ENCODE data around the gene COL2A1.

COL2A1 gene

DNA sequence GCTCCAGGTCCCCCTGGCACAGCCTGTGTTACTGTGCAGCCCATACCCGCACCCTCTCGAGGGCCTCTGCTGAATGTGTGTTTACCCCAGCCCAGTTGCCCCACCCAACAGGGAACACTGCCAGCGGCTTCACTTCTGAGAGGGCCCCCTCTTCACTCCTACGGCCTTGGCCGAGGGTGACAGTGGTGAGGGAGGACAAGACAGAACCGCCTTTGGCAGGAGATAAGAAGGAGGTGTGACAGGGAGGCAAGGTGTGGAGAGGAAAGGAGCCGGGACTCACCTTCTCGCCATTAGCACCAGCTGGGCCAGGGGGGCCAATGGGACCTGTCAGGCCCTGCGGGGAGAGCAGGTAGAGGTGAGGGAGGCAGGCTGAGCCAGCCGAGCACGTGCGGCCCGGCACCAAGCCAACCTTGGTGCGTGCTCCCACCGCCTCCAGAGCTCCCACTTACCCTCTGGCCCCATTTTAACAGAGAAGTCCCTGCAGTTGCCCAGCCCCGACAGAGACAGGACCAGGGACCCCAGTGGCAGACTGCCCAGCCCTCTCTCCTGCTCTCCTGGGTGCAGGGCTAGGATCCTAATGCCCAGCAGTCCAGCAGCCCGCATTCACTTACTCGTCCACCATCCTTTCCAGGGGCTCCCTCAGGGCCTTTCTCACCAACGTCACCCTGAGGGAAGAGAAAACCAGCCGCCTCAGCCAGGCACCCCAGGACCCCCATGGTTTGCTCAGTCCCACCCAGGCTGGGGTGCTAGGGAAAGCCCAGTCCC is 22.6 kb downstream of the COL2A1 start:
- Histone ChIP-seq H3K27ac (ENCODE audit: low read length) (no peak overlapping the region), H3K36me3 (ENCODE audit: control insufficient read depth in 2 of 2, insufficient read depth in 2 of 2, low read length in 2 of 2) (no peaks in the 10 kb centered on the region), H3K9ac (ENCODE audit: low read length in 2 of 2) (no peak overlapping the region), H3K4me3 (ENCODE audit: low read length in 2 of 2) (no peak overlapping the region), H3K27me3 (ENCODE audit: control insufficient read depth in 1 of 2, insufficient read depth in 2 of 2, low read length in 2 of 2) (peaks cover 0 to 2% of the 10 kb centered on the region in 2 donors), H3K9me3 (ENCODE audit: control insufficient read depth in 2 of 2, low read length in 2 of 2) (no peaks in the 10 kb centered on the region), H3K4me1 (ENCODE audit: control insufficient read depth, insufficient read depth, low read length) (no peaks in the 10 kb centered on the region)

DNA sequence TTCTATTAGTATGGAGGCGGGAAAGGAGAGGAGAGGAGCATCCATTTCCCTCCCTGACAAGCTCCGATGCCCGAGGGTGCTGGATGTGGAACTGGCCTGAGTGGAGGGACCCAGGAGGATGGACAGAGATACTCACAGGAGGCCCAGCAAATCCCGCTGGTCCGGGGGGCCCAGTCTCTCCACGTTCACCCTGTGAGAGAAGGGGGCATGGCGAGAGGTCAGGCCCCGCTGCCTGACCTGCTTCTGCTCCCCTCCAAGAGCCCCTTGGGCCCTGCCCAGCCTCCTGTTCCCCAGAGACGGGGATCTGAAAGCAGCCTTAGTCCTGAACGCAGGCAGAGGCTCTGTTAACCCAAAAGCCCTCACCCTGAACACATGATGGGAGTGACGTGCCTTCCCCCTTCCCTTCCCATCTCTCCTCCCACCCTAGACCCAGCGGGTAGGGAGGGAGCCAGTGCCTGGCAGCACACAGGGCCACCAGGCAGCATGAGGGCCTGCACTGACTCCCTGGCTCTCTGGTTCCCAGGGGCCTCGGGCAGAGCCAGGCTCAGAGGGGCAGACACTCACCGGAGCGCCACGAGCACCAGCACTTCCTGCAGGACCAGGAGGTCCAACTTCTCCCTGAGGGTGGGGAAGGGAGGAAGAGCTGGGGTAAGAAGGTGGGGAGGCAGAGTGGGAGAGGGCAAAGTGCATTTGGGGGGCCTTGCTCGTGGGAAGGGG is 23.3 kb downstream of the COL2A1 start:
- Histone ChIP-seq H3K27ac (ENCODE audit: low read length) (no peak overlapping the region), H3K27me3 (ENCODE audit: control insufficient read depth in 1 of 2, insufficient read depth in 2 of 2, low read length in 2 of 2) (peaks cover 0 to 2% of the 10 kb centered on the region in 2 donors), H3K9me3 (ENCODE audit: control insufficient read depth in 2 of 2, low read length in 2 of 2) (no peaks in the 10 kb centered on the region), H3K36me3 (ENCODE audit: control insufficient read depth in 2 of 2, insufficient read depth in 2 of 2, low read length in 2 of 2) (no peaks in the 10 kb centered on the region), H3K4me3 (ENCODE audit: low read length in 2 of 2) (no peak overlapping the region), H3K9ac (ENCODE audit: low read length in 2 of 2) (no peak overlapping the region), H3K4me1 (ENCODE audit: control insufficient read depth, insufficient read depth, low read length) (no peaks in the 10 kb centered on the region)

DNA sequence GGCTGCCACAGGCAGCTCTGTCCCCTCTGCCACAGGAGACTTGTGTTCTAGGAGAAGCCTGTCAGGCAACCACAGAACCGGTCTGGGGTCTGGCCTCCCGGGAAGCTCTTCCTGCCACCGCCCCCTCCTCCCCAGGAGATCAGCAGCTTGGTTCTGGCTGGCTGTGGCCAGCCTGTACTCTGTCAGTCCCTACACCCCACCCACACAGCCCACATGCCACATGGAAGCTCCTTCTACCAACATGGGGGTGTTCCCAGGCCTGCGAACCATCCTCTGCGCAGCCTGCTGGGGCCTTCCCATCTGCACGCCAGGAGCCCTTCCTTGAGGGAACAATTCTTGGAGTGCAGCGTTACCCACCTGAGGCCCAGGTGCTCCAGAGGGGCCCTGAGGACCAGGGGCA is 24.1 kb downstream of the COL2A1 start:
- Histone ChIP-seq H3K4me1 (ENCODE audit: control insufficient read depth, insufficient read depth, low read length) (no peaks in the 10 kb centered on the region), H3K4me3 (ENCODE audit: low read length in 2 of 2) (no peak overlapping the region), H3K9me3 (ENCODE audit: control insufficient read depth in 2 of 2, low read length in 2 of 2) (no peaks in the 10 kb centered on the region), H3K27ac (ENCODE audit: low read length) (no peak overlapping the region), H3K36me3 (ENCODE audit: control insufficient read depth in 2 of 2, insufficient read depth in 2 of 2, low read length in 2 of 2) (no peaks in the 10 kb centered on the region), H3K9ac (ENCODE audit: low read length in 2 of 2) (no peak overlapping the region), H3K27me3 (ENCODE audit: control insufficient read depth in 1 of 2, insufficient read depth in 2 of 2, low read length in 2 of 2) (peaks cover 0 to 2% of the 10 kb centered on the region in 2 donors)

DNA sequence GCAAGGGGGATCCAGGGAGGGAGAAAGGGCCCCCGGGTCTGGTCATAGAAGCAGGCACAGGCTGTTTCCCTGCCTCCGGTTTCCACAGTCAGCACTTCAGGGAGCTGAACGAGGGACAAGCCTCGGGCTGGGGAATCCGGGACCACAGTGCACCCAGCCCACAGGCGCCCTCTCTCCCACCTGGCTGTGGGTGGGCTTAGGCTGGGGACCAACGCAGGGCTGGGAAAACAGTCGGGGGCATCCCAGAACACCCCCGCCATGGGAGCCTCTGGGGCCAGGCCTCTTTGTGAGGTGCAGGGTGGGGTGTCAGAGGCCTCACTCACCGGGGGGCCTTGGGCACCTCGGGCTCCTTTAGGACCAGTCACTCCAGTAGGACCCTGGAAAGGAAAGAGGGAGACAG is 24.6 kb downstream of the COL2A1 start:
- no peak overlapping the region for H3K4me3 ChIP-seq (ENCODE audit: low read length in 2 of 2)
- peaks cover 0 to 2% of the 10 kb centered on the region in 2 donors for H3K27me3 ChIP-seq (ENCODE audit: control insufficient read depth in 1 of 2, insufficient read depth in 2 of 2, low read length in 2 of 2)
- H3K9me3 ChIP-seq (ENCODE audit: control insufficient read depth in 2 of 2, low read length in 2 of 2) = no peaks in the 10 kb centered on the region
- no peak overlapping the region for H3K9ac ChIP-seq (ENCODE audit: low read length in 2 of 2)
- H3K4me1 ChIP-seq (ENCODE audit: control insufficient read depth, insufficient read depth, low read length) = no peaks in the 10 kb centered on the region
- H3K36me3 ChIP-seq (ENCODE audit: control insufficient read depth in 2 of 2, insufficient read depth in 2 of 2, low read length in 2 of 2) = no peaks in the 10 kb centered on the region
- H3K27ac ChIP-seq (ENCODE audit: low read length) = no peak overlapping the region

DNA sequence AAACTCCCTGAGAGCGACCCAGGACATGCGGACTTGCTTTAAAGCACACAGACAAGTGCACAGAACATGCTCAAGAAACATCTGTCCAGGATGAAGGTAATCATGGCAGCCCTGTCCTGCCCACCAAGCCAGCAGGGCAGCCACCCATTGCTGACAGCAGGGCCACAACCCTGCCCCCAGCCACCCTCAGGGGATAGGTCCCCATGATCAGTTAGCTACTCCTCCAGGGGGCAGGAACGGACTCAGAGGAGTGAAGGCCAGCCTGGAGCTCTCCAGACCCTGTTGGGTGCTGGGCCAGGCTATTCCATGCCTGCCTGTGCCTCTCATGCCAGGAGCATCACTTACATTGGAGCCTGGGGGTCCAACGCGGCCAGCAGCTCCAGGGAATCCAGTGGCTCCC is 25.1 kb downstream of the COL2A1 start:
- H3K9ac ChIP-seq (ENCODE audit: low read length in 2 of 2) = no peak overlapping the region
- no peaks in the 10 kb centered on the region for H3K9me3 ChIP-seq (ENCODE audit: control insufficient read depth in 2 of 2, low read length in 2 of 2)
- no peaks in the 10 kb centered on the region for H3K36me3 ChIP-seq (ENCODE audit: control insufficient read depth in 2 of 2, insufficient read depth in 2 of 2, low read length in 2 of 2)
- H3K27ac ChIP-seq (ENCODE audit: low read length) = no peak overlapping the region
- H3K27me3 ChIP-seq (ENCODE audit: control insufficient read depth in 1 of 2, insufficient read depth in 2 of 2, low read length in 2 of 2) = peaks cover 0 to 2% of the 10 kb centered on the region in 2 donors
- H3K4me3 ChIP-seq (ENCODE audit: low read length in 2 of 2) = no peak overlapping the region
- no peaks in the 10 kb centered on the region for H3K4me1 ChIP-seq (ENCODE audit: control insufficient read depth, insufficient read depth, low read length)

DNA sequence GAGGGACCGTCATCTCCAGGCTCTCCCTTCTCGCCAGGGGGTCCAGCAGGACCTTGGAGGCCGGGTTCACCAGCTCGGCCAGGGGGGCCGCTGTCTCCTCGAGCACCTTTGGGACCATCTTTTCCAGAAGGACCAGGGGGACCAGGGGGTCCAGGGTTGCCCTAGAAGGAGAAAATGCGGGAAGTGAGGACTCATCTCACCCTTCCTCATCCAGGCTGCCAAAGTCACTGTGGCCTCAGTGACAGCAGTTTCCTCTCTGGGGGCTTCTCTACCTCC is 25.7 kb downstream of the COL2A1 start:
- Histone ChIP-seq H3K9ac (ENCODE audit: low read length in 2 of 2) (no peak overlapping the region), H3K36me3 (ENCODE audit: control insufficient read depth in 2 of 2, insufficient read depth in 2 of 2, low read length in 2 of 2) (no peaks in the 10 kb centered on the region), H3K9me3 (ENCODE audit: control insufficient read depth in 2 of 2, low read length in 2 of 2) (no peaks in the 10 kb centered on the region), H3K4me1 (ENCODE audit: control insufficient read depth, insufficient read depth, low read length) (no peaks in the 10 kb centered on the region), H3K27ac (ENCODE audit: low read length) (no peak overlapping the region), H3K27me3 (ENCODE audit: control insufficient read depth in 1 of 2, insufficient read depth in 2 of 2, low read length in 2 of 2) (peaks cover 0 to under 1% of the 10 kb centered on the region in 2 donors), H3K4me3 (ENCODE audit: low read length in 2 of 2) (no peak overlapping the region)

DNA sequence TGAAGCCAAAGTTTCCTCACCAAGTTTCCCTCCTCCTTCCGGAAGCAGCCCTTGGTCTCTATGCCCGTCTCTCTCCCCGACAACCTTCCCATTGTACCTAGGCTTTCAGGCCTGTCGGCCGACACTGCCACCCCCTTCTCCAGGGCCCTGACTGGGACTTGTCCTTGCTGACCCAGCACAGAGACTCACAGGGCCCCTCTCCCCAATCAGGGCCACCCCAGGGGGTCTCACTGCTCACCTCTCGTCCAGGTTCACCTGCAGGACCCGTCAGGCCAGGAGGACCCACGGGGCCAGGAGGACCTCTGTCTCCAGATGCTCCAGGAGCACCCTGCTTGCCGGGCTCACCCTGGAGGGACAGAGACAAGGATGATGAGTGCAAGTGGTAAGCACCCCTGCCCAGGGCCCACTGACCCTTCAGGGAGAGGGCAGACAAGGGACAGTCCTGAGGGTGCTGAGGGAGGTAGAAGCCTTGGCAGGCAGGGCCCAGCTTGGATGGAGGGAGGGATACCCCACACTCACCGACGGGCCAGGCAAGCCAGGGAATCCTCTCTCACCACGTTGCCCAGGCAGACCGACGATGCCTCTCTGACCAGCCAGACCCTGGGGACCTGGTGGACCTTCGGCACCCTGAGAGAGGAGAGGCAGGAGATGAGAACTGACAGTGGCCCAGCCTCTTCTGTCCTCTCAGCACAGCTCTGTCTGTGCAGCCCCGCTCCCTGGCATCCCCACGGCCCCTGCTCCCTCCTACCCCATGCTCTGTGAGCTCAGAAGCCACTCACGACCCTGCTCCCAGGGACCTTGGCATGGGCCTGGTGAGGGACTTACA is 26.3 kb downstream of the COL2A1 start:
- no peaks in the 10 kb centered on the region for H3K4me1 ChIP-seq (ENCODE audit: control insufficient read depth, insufficient read depth, low read length)
- H3K9ac ChIP-seq (ENCODE audit: low read length in 2 of 2) = no peak overlapping the region
- no peaks in the 10 kb centered on the region for H3K9me3 ChIP-seq (ENCODE audit: control insufficient read depth in 2 of 2, low read length in 2 of 2)

DNA sequence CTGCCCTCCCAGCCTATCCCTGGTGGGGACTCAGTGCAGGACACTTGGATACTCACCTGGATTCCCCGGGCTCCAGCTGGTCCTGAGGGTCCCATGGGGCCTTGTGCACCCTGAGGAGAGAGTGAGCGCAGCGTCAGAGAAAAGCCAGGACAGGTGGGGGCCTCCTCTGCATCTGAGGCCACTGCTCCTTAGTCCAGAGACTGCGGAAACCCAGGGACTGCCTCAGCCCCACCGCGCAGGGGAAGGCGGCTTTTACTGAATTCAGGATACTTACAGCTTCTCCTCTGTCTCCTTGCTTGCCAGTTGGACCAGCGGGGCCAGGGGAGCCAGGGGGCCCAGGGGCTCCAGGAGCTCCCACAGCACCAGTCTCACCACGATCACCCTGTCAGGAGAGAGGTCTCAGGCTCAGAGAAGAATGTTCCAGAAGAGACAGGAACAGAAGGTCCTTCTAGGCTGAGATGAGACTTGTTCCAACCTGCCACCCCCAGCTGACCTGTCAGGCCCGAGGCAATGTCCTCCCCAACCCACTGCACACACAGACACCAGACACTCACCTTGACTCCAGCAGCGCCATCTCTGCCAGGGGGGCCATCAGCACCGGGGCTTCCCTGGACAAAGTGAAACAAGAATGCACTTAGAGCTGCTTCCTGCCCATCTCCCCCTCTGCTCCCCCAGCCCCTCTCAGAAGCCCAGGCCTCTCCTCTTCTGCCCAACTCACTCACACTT is 27.1 kb downstream of the COL2A1 start:
- Histone ChIP-seq H3K9ac (ENCODE audit: low read length in 2 of 2) (no peak overlapping the region), H3K36me3 (ENCODE audit: control insufficient read depth in 2 of 2, insufficient read depth in 2 of 2, low read length in 2 of 2) (no peaks in the 10 kb centered on the region), H3K27ac (ENCODE audit: low read length) (no peak overlapping the region), H3K9me3 (ENCODE audit: control insufficient read depth in 2 of 2, low read length in 2 of 2) (no peaks in the 10 kb centered on the region), H3K4me3 (ENCODE audit: low read length in 2 of 2) (no peak overlapping the region), H3K27me3 (ENCODE audit: control insufficient read depth in 1 of 2, insufficient read depth in 2 of 2, low read length in 2 of 2) (no peaks in the 10 kb centered on the region), H3K4me1 (ENCODE audit: control insufficient read depth, insufficient read depth, low read length) (no peaks in the 10 kb centered on the region)

More for the DNA sequence above, 26.3 kb downstream of the COL2A1 start:
- no peak overlapping the region for H3K27ac ChIP-seq (ENCODE audit: low read length)
- H3K36me3 ChIP-seq (ENCODE audit: control insufficient read depth in 2 of 2, insufficient read depth in 2 of 2, low read length in 2 of 2) = no peaks in the 10 kb centered on the region
- H3K27me3 ChIP-seq (ENCODE audit: control insufficient read depth in 1 of 2, insufficient read depth in 2 of 2, low read length in 2 of 2) = no peaks in the 10 kb centered on the region
- H3K4me3 ChIP-seq (ENCODE audit: low read length in 2 of 2) = no peak overlapping the region

DNA sequence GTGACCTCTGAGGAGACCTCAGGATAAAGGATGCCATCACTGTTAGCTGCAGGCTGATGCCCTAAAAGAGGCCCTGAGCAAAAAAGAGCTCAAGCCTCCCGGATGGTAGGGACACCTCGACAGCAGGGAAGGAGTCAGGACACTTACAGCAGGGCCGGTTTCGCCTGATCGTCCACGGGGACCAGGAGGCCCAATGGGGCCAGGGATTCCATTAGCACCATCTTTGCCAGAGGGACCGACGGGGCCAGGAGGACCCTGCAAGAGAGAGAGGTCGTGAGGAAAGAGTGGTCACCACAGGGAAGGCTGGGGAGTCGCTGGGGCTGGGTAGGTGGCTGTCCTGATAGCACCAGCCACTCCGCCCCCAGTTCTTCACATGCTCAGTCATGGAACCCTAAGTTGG is 28.5 kb downstream of the COL2A1 start:
- Histone ChIP-seq H3K27me3 (ENCODE audit: control insufficient read depth in 1 of 2, insufficient read depth in 2 of 2, low read length in 2 of 2) (no peaks in the 10 kb centered on the region), H3K9ac (ENCODE audit: low read length in 2 of 2) (no peak overlapping the region), H3K27ac (ENCODE audit: low read length) (no peak overlapping the region), H3K4me3 (ENCODE audit: low read length in 2 of 2) (no peak overlapping the region), H3K9me3 (ENCODE audit: control insufficient read depth in 2 of 2, low read length in 2 of 2) (no peaks in the 10 kb centered on the region), H3K36me3 (ENCODE audit: control insufficient read depth in 2 of 2, insufficient read depth in 2 of 2, low read length in 2 of 2) (no peaks in the 10 kb centered on the region), H3K4me1 (ENCODE audit: control insufficient read depth, insufficient read depth, low read length) (no peaks in the 10 kb centered on the region)

DNA sequence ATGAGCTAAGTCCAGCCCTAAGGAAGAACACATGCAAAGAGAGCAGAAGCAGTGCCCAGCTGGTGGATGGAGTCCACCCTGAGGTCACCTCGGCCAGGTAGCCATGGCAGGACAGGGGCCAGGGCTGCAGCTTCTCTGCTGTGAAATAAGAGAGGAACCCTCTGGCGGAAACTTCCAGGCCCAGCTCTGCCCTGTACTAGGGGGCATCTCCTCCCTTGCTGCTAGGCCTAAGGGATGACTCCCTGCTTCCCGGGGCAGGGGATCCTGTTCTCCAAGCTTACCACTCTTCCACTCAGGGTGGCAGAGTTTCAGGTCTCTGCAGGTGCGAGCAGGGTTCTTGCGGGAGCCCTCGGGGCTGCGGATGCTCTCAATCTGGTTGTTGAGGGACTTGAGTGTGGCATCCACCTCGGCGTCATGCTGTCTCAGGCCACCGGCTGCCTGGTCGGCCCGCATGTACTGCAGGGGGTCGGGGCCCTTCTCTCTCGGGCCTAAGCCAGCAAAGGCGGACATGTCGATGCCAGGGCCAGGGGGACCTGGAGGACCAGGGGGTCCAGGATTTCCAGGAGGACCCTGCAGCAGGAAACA is 29.1 kb downstream of the COL2A1 start:
- H3K4me3 ChIP-seq (ENCODE audit: low read length in 2 of 2) = no peak overlapping the region
- H3K36me3 ChIP-seq (ENCODE audit: control insufficient read depth in 2 of 2, insufficient read depth in 2 of 2, low read length in 2 of 2) = peaks cover 0 to 2% of the 10 kb centered on the region in 2 donors
- H3K27me3 ChIP-seq (ENCODE audit: control insufficient read depth in 1 of 2, insufficient read depth in 2 of 2, low read length in 2 of 2) = no peaks in the 10 kb centered on the region
- no peak overlapping the region for H3K27ac ChIP-seq (ENCODE audit: low read length)
- no peaks in the 10 kb centered on the region for H3K9me3 ChIP-seq (ENCODE audit: control insufficient read depth in 2 of 2, low read length in 2 of 2)
- H3K9ac ChIP-seq (ENCODE audit: low read length in 2 of 2) = no peak overlapping the region
- H3K4me1 ChIP-seq (ENCODE audit: control insufficient read depth, insufficient read depth, low read length) = no peaks in the 10 kb centered on the region

All from stomach smooth muscle (tissue), 2 donors.